DMS 273 treated with DMSO at 0.1 percent for 48 hours (cell line): ENCODE results near the gene PLEKHG3.
"Not testable (repeated sequence)": the region's sequence is repeated elsewhere in the genome, so short reads cannot be mapped to it uniquely, and the experiment has no call there.

ENCODE experiments used
- DNase-seq: peaks from one replicate; lab custom pipeline; 2025; lab: John Stamatoyannopoulos, UW

Gene PLEKHG3

DNA sequence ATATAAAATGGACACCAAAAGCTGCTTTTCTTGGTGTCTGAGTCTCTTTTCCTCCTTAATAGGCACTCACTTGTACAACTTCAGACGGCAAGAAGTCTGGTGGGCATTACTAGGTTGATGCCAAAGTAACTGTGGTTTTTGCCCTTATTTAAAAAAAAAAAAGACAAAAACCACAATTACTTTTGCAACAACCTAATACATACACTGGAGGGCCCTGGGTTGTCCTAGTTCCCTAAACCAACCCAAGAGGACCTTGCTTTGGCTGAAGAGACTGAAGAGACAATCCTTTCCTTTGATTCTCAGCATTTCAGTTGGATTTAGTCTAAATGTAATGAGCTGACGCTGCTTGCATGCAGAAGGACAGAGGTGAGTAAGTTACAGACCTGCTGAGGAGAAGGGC is 16.2 kb upstream of the PLEKHG3 start:
- no peak for DNase-seq

DNA sequence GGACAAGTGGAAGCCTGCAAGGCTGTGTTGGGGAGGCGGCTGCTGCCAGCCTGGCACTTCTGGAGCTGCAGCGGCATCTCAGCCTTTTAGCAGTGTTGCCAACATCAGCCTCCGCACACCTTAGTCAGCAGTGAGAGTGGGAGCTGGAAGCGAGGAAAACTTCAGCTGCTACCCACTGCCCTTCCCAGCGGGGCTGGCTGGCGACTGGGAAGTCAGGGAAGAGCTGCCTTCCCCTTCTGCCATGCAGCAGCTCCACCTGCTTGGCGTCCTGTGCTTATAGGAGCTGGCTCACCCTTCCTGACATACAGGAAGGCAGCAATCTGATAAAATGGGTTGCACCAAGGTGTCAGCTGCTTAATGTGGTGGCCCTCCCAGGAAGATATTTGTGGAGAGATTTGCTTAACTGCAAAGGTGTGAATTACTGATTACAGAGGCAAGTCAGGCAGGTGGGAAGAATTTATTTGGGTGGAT is 15.4 kb upstream of the PLEKHG3 start:
- no peak for DNase-seq

DNA sequence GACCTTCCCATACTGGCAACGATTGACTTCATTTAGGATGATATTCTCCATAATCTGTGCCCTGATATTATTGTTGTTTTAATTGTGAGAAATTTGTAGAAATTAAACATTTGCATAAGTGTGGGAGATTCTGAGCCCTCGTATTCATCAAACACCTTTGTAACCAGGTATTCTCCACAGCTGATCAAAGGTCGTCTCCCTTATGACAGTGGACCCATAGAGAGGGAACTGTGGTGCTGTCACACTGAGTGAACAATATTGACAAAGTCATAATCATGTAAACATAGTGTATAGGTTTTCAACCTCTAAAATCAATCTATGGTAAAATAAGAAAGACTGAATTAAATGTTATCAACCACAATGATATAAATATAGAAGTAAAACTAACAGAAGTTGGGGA is 14.9 kb upstream of the PLEKHG3 start:
- no peak for DNase-seq

GRCh38 chr14:64690607-64691006 is 13.6 kb upstream of the PLEKHG3 start:
- not testable (repeated sequence) for DNase-seq

DNA sequence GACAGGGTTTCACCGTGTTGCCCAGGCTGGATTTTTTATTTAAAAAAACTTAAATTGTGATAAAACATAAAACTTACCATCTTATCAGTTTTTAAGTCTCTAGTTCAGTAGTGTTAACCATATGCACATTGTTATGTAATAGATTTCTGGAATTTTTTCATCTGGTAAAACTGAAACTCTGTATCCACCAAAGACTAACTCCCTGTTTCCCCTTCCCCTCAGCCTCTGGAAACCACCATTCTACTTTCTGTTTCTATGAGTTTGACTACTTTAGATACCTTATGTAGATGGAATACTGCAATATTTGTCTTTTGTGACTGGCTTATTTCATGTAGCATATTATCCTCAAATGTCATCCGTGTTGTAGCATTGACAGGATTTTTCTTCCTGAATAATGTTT is 12.8 kb upstream of the PLEKHG3 start:
- no peak for DNase-seq

DNA sequence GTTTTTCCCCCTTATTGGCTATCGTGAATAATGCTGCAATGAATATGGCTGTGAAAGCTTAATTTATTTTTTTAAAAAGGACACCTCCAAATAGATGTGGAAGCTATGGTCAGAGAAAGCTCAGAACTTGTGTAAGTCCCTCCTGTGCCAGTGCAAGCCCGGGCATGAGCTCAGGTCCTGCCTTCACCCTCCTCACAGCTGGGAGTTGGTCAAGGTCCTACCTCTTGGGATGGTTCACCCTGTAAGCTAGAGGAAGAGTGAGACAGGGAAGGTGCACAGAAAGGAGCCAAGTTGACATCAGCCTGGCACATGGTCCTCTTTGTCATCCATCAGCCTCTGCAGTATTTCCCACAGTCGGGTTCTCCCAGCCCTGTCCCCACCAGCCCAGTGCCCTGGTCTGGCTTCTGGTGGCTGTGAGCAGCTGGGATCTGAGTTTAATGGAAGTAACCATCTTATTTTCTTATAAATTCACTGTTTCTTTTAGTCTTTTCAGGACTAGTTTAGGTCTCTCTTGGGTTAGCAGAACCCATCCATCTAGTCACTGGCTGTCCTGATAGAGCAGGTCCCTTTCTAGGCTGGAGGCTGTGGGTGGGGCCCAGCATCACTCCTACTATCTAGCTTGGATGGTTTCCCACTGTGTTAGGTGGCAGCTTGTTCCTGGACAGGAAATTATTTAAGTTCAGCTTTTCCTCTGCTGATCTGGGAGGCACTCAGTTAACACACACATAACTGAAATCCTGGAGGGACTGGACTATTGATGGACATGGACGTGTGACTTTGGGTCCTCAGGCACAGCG is 11.8 kb upstream of the PLEKHG3 start:
- no peak for DNase-seq

DNA sequence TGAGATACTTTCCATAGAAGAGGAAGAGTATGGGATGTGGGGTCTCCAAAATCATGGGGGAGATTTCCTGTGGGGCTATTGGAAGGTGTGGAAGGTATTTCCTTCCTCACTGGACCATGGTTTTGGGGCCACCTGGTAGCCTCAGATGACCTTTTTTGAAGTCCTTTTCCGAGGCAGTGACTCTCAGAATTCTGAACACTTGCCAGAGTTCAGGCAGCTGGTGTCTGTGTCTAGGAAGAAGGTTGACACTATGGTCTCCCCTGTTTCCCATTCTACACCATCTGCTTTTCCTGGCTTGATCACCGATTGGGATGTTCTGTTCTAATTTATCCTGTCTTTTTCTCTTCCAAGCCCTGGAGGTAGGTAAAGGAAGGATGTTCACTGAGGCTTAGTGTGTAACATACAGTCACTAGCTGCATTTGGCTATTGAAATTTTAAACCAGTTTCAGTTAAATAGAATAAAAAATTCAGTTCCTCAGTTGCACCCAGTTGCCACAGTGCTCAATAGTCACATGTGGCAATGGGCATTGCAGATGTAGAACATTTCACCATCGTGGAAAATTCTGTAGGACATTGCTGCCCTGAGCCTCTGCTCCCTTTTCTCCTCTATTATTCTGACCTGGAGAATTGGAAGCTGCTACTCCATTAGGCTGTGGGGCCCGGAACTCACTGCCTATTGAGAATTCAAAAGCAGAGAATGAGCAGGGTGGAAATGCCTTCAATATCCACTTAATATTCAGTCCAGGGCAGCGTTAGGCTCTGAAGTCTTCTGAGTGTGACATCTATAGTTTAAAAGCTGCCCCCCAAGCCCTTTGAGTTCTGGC is 11.0 kb upstream of the PLEKHG3 start:
- peak; percentile 14 for DNase-seq

- DNase-seq: no peak
These were observed 10.4 kb upstream of the PLEKHG3 start for GRCh38 chr14:64693810-64694165.

DNA sequence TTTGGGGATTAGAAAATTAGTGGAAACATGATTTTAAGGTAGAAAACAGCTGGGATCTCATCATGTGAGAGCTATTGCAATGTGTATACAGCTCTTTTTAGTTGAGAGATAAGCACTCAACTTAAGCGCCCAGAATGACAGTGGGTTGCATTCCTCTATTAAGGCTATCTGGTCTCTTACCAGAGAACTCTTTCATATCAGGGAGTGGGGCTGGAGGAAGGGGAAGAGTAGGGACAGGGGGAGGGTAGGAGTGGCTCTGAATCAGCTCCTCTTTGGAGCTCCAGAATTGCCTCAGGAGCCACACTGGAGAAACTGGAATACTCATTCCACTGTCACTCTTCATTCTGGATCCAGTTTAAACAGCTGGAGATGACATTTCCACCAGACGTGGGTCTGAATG is 9.2 kb upstream of the PLEKHG3 start:
- no peak for DNase-seq

GRCh38 chr14:64696355-64696857 is 7.8 kb upstream of the PLEKHG3 start:
- DNase-seq: no peak

GRCh38 chr14:64698903-64699302 is 5.3 kb upstream of the PLEKHG3 start:
- DNase-seq: no peak

DNA sequence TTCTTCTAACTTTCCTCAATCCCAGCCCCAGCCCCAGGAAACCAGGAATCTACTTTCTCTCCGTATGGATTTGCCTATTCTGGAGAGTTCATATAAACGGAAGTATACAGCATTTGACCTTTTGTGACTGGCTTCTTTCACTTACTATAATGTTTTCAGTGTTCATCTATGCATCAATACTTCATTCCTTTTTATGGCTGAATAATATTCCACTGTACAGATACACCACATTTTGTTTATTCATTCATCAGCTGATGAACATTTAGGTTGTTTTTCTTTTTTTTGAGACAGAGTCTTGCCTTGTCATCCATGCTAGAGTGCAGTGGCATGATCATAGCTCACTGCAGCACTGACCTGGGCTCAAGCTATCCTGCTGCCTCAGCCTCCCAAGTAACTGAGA is 3.9 kb upstream of the PLEKHG3 start:
- DNase-seq: no peak

DNA sequence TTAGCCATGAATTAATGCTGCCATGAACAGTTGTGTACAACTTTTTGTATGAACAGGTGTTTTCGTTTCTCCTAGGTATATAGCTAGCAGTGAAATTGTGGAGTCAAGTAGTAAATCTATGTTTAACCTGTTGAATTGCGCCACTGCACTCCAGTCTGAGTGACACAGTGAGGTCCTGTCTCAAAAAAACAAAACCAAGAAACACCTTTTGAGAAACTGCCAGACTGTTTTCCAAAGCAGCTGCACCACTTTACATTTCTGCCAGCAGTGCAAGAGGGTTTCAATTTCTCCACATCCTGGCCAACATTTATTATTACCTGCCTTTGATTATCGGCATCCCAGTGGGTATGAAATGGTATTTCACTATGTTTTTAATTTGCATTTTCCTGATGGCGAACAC is 3.3 kb upstream of the PLEKHG3 start:
- DNase-seq: no peak

- DNase-seq: no peak
These were observed 2.6 kb upstream of the PLEKHG3 start for GRCh38 chr14:64701660-64702059.

DNA sequence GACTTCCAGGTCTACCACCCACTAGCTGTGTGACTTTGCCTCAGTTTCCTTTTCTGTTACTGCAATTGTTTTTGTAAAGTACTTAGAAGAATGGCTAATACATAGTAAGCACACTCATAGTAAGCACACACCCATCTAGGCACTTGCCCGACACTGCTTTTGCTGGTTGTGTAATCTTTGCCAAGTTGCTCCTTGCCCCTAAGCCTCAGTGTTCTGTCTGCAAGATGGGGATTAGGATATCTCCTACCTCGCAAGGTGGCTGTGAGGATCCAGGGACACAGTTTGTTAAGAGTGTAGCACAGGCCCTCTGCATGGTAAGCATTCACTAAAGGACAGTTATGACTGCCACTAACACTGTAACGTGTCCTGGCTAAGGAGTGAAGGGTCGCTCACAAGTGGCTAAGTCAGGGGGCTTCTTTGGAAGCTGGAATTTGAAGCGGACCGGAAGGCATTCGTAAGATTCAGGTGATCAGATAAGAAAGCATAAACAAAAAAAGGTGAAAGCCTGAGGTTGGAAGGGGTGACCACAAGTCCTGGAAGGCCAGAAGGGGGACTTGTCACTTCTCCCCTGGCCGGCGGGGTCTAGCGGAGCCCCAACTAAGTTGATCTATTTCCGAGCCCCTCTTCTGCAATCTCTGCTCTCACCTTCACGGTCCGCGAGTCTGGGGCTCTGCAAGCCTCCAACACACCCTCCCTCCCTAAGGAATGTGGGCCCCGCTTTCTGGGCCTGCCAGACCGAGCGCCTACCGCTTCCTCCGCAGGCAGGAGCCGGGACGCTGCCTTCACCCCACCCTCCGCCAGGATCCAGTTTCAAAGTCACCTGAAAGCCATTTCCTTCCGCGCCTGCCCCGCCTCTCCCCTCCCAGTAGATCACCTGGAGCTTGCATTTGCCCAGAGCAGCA is 1.5 kb upstream of the PLEKHG3 start:
- DNase-seq: no peak

- no peak for DNase-seq
These were observed 655 bp upstream of the PLEKHG3 start for GRCh38 chr14:64703395-64704142.

DNA sequence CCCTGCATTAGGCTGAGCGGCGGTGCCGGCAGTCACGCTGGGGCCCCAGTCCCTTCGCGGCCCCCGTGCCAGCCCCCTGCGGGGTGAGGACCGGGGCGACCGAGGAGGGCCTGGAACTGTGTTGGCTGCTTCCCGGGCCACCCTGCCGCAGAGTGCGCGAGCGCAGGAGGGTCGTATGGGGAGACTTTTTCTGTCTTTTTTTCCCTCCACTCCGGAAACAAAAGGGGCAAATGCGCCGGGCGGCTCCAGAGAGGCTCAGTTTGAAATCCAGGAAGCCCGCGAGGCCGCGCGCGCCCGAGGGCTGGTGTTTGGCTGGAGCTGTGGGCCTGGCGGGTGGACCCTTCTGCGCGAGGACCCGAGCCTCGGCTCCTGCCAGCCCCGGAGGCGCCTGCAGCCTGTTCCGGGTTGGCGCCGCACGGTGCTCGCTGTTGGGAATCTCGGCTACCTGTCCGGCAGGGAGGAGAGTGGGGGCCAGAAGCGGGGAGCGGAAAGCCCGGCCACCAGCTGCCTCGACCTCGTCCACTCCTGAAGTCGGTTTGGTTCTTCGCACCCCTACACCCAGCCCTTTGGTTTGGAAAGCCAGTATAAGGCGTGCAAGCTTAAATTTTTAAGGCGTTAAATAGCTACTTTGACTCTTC is 638 bp downstream of the PLEKHG3 start:
- no peak for DNase-seq

GRCh38 chr14:64705381-64706118 is 1.3 kb downstream of the PLEKHG3 start:
- no peak for DNase-seq

GRCh38 chr14:64706119-64706592 is 1.9 kb downstream of the PLEKHG3 start:
- DNase-seq: no peak

GRCh38 chr14:64706593-64707193 is 2.5 kb downstream of the PLEKHG3 start:
- no peak for DNase-seq
